SKM-1 (cell line): Measurements from ENCODE around the gene HOXC13.

ENCODE experiments used
- DNase-seq: peaks from one replicate; lab custom pipeline; 2025; ENCODE audit not compliant: unreplicated experiment; lab: John Stamatoyannopoulos, UW

HOXC13 gene, protein sequence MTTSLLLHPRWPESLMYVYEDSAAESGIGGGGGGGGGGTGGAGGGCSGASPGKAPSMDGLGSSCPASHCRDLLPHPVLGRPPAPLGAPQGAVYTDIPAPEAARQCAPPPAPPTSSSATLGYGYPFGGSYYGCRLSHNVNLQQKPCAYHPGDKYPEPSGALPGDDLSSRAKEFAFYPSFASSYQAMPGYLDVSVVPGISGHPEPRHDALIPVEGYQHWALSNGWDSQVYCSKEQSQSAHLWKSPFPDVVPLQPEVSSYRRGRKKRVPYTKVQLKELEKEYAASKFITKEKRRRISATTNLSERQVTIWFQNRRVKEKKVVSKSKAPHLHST

DNA sequence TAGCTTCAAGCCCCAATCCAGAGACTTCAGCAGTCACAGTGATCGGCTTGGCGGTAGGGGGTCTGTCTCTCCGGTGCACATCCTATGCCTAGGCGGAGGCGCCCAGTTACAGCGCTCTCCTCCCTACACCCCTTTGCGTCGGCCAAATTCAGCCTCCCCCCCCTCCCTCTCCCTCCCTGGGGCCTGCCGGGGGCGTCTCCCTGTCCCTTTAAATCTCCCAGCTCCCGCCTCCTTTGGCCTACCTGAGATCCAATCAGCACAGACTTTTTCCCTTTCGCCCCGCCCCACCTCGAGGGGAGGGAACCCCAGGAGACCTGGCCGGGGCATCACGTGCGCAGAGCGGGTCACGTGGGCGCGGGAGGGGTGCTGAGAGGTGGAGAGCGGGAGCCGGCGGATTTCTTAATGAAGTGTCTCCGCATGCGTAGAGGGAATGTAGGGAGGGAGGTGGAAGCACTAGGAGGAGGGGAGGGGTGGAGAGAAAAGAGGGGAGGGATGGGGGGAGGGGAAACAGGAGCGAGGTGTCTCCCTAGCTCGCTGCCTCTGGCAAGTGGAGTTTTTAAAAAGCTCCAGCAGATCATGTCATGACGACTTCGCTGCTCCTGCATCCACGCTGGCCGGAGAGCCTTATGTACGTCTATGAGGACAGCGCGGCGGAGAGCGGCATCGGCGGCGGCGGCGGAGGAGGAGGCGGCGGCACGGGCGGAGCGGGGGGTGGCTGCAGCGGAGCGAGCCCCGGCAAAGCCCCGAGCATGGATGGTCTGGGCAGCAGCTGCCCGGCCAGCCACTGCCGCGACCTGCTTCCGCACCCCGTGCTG lies at the start of gene HOXC13:
TSS of gene HOXC13 (plus strand) at position 506 of the 815 bp plus-strand sequence. CDS start at position 582, 76 bp downstream.
- no peak for DNase-seq

GRCh38 chr12:53890081-53890480 lies 48.5 kb upstream of the HOXC13 start:
- no peak for DNase-seq

GRCh38 chr12:53892762-53893395 lies 45.8 kb upstream of the HOXC13 start:
- no peak for DNase-seq

GRCh38 chr12:53899230-53899629 lies 39.4 kb upstream of the HOXC13 start:
- no peak for DNase-seq

GRCh38 chr12:53907103-53907502 lies 31.5 kb upstream of the HOXC13 start:
- DNase-seq, result no peak

- DNase-seq, result no peak
Measured at GRCh38 chr12:53916788-53917655, 21.6 kb upstream of the HOXC13 start.

GRCh38 chr12:53924521-53925405 lies 13.9 kb upstream of the HOXC13 start:
- DNase-seq, result no peak

- DNase-seq, result no peak
Measured at GRCh38 chr12:53927220-53928029, 11.2 kb upstream of the HOXC13 start.

DNA sequence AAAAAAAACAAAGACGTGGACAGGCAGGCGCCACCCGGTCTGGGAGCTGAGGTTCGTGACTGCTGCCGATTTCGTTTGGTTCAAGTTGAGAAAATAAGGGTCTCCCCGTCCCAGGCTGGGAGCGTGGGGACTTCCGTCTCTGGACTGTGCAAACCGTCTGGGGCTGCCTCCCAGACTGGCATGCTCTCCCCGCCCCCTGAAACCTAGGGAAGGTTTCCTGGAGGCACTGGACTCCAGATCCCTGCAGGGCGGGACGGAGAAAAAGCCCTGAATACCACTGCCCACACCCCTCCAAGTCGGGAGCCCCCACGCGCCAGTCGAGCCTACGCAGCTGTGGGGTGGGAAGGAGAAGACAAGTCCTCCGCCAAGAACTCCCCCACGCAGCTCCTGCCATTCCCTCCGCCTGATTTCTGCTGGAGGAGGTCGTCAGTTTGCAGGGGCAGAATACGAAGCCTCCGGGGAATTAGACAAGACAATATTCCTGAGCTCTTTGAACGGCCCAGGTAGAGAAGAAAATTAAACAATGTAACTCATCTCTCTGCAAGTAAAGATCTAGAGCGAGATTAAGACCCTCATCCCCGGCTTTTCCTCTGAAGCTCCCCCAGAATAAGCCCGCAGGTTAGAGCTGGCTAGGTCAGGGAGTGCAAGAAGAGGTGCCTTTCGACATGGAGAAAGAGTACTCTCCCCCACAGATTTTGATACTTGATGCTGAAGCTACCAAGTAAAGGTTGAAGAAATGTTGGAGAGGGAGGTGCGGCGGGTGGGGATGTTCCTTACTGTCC lies 10.4 kb upstream of the HOXC13 start:
- no peak for DNase-seq

DNA sequence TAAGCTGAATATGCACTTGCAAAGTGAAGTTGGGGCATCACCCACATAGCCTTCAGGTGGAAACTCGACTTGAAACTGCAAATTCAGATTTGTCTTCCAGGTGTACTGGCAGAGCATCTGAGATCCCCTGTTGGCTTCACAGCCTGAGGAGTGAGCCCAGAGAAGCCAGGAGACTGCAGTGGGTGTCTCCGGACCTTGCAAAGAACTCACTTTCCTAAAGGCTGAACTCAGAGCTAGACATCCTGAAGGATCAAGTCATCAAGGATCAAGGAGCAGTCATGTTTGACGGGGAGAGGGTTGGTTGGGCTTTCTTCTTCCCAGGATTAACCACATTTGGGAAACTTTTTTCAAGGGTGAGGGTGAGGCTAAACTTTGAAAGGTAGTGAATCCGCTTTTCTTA lies 9.1 kb upstream of the HOXC13 start:
- DNase-seq, result no peak

DNA sequence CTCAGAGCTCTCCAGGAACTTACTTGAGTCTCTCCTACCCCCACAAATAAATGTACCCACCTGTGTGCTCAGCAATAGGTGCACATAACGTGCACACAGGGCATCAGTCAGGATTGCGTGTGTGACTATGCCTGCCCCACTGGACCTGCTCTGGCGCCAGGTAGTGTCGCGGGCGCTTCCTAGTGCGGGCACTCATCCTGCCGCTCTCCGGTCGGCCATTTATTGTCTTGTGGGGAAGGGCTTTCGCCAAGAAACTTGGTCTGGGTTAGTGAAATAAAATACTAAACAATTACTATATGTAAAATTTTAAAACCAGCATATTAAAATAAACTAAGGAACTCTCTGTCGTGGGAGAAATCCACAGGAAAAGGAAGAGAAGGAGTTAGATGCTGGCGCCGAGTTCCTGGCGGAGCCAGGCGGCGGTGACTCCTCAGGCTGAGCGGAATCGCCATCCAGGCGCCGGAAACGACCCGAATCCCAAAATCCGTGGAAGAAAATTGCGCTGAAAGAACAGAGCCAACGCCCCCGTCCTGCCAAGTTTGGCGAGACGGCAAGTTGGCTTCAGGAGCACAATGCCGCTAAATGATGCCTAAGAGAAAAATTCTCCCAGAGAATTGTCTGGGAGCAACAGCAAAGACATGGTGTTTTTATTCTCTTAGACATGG lies 7.9 kb upstream of the HOXC13 start:
- no peak for DNase-seq

DNA sequence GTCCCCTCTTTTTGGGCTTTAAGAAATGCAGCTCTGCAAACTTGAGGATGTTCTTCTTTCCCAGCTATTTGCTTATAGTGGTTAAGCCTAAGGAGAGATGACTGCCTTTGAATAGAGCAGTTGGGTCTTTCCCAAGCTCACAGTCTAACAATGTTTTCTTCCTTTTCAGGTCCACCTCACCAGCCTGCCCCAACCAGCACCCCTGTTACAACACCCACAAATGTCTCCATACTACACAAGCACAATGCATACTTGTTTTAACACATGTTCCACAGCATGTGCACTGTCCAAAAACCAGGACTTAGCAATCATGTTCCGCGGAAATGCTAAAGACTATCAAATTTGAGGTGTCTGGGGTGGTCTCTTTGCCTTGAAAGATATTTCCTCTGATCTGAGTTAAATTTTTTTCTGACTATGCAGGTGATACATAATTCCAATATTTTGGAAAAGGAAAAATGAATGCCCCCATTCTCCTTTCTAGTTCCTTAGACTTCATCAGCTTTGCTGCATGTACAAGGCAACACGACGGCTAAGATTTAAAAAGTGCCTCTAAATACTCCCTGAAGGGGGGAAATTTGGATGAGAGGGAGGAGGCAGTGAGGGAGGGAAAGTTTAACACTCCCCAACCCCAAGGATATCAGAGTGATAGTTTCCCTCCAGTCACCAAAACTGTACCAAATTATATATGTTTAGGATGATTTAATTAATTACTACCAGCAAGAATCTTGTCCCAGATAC lies 6.6 kb upstream of the HOXC13 start:
- DNase-seq, result no peak

- no peak for DNase-seq
Measured at GRCh38 chr12:53932915-53933314, 5.7 kb upstream of the HOXC13 start.

DNA sequence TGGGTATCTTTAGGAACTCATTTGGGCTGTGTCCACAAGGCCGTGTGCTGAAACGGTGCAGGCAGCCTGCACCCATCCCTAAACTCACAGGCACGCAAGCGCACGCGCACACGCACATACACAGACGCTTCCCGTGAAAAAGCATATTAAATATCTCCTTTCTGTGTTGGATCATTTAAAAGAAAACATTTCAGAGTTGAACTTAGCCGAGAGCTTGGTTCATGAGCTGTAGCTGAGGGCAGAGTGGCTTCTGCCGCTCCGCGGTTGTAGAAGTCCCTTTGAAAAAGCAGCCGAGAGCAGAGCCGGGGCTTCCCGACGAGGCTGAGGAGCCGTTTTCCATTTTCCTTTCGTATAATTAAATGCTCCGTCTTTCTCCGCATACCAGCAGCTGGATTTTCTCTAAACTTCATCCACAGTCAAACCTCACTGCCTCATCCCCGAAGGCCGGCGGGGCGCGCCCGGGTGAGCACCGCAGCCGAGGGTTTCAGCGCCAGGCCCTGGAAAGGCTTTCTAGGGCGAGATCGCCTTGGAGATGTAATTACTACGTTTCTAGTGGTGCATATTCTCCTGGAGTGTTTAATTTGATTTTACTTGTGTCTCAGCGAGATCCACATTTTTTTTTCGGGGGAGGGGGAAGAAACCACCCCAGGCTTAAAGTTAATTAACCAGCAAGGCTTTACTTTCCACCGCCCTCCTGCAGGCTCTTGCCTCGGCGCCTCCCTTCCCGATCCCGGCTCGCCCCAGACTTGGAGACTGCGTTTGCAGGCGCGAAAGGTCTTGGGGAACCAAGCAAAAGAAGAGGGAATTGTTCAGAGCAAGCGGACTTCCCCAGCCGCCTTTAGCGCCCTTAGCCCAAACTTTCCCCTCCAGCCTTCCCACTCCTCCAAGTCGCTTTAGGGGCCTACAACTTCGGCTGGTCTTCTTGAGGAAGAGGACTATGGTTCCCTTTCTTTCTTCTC lies 3.0 kb upstream of the HOXC13 start:
- no peak for DNase-seq

GRCh38 chr12:53937099-53937498 lies 1.5 kb upstream of the HOXC13 start:
- DNase-seq, result no peak
